ENCODE measurements around the gene IFIT2. TPM values are rescaled to one million over a fixed set of nuclear protein-coding genes. Genes with fewer than 3 reads are reported as not detected.
"Not testable (repeated sequence)": the region's sequence is repeated elsewhere in the genome, so short reads cannot be mapped to it uniquely, and the experiment has no call there.

Gene IFIT2
- total RNA-seq, 1 donor from 2014 or later: 4.9 TPM

DNA sequence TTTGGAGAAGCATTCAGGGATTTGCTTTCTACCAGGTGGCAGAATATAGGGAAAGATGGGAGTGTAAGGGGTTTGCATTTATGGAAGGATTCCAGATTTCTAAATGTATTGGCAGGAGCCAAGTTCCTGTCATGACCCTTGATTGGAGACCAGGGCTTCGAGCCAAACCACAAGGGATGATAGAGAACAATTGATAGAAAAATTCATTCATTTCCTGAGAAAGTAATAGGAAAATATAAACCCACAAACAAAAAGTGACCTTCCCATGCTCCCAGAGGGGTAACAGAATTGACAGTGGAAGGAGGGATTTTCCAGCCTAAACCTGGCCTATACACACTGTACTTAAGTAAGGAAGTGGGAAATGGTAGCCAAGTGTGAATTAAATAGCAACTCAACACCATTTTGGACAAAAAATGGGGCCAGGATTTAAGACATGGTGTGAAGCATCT lies 22.4 kb upstream of the IFIT2 start:
- H3K36me3 Mint-ChIP-seq (ENCODE audit: low read depth): no peaks in the 10 kb centered on the region
- no peaks in the 10 kb centered on the region for H3K9me3 Mint-ChIP-seq
- TF ChIP-seq CTCF (IDR thresholded peaks at IDR 0.05): no peak
- no peak overlapping the region for H3K27ac Mint-ChIP-seq
- DNase-seq (no peak), ATAC-seq (ENCODE audit: low read depth) (no peak)
- H3K4me1 Mint-ChIP-seq: peaks cover 3% of the 10 kb centered on the region
- CTCF ChIA-PET: no interaction called here
- no peak overlapping the region for H3K4me3 Mint-ChIP-seq
- H3K27me3 Mint-ChIP-seq: no peaks in the 10 kb centered on the region
- intact Hi-C loops (cut with micrococcal nuclease): no loop called here
- POLR2A ChIA-PET: no interaction called here

- H3K36me3 Mint-ChIP-seq (ENCODE audit: low read depth): no peaks in the 10 kb centered on the region
- H3K4me1 Mint-ChIP-seq: peaks cover 3% of the 10 kb centered on the region
- no peak overlapping the region for H3K27ac Mint-ChIP-seq
- CTCF ChIA-PET: no interaction called here
- no peak for TF ChIP-seq CTCF (IDR thresholded peaks at IDR 0.05)
- DNase-seq (no peak), ATAC-seq (ENCODE audit: low read depth) (no peak)
- no peak overlapping the region for H3K4me3 Mint-ChIP-seq
- POLR2A ChIA-PET: no interaction called here
- intact Hi-C loops (cut with micrococcal nuclease): no loop called here
- no peaks in the 10 kb centered on the region for H3K27me3 Mint-ChIP-seq
- H3K9me3 Mint-ChIP-seq: no peaks in the 10 kb centered on the region
Measured at GRCh38 chr10:89280508-89280907, 21.3 kb upstream of the IFIT2 start.

GRCh38 chr10:89281606-89282395 lies 20.0 kb upstream of the IFIT2 start:
- H3K27ac Mint-ChIP-seq: no peak overlapping the region
- no peak for TF ChIP-seq CTCF (IDR thresholded peaks at IDR 0.05)
- H3K36me3 Mint-ChIP-seq (ENCODE audit: low read depth): no peaks in the 10 kb centered on the region
- H3K9me3 Mint-ChIP-seq: no peaks in the 10 kb centered on the region
- POLR2A ChIA-PET: no interaction called here
- no peak for ATAC-seq (ENCODE audit: low read depth)
- CTCF ChIA-PET: no interaction called here
- H3K27me3 Mint-ChIP-seq: peaks cover 5% of the 10 kb centered on the region
- no peak overlapping the region for H3K4me3 Mint-ChIP-seq
- intact Hi-C loops (cut with micrococcal nuclease): no loop called here
- no peak for DNase-seq
- peaks cover 3% of the 10 kb centered on the region for H3K4me1 Mint-ChIP-seq

GRCh38 chr10:89283025-89283935 lies 18.6 kb upstream of the IFIT2 start:
- CTCF ChIA-PET: interaction anchor here (1.9 kb wide), 1 partner anchor 86 kb away, joined by 5 read pairs; no protein-coding TSS in a partner anchor
- ATAC-seq (ENCODE audit: low read depth): no peak
- POLR2A ChIA-PET: no interaction called here
- H3K9me3 Mint-ChIP-seq: no peaks in the 10 kb centered on the region
- peaks cover 3% of the 10 kb centered on the region for H3K4me1 Mint-ChIP-seq
- no peak for DNase-seq
- H3K27ac Mint-ChIP-seq: no peak overlapping the region
- intact Hi-C loops (cut with micrococcal nuclease): no loop called here
- peaks cover 5% of the 10 kb centered on the region for H3K27me3 Mint-ChIP-seq
- H3K4me3 Mint-ChIP-seq: no peak overlapping the region
- TF ChIP-seq CTCF (IDR thresholded peaks at IDR 0.05): no peak
- no peaks in the 10 kb centered on the region for H3K36me3 Mint-ChIP-seq (ENCODE audit: low read depth)

DNA sequence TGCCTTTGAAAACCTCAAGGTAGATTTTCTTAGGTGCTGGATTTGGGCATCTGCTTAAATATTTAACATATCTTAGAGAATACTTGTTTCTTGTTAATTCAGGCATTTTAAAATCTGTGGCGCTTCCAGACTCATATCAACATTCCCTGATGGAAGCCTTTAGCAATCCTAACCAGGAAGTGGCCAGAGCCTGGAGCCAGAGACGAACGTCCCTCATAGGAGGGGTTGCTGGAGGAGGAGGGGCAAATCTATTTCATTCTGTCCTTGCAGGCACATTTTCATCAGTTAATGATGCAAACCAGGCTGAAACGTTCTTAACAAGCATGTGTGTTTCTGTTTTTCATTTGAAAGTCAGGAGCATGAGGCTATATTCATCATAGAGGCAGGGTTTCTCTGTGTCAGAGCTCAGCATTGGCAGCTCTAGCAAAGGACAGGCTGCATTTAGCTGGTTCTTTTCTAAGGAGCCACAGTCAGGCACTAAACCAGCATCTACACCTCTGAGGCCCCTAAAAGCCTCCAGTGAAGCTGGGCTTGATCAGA lies 17.8 kb upstream of the IFIT2 start:
- Mint-ChIP-seq H3K27ac (no peak overlapping the region), H3K36me3 (ENCODE audit: low read depth) (no peaks in the 10 kb centered on the region), H3K9me3 (no peaks in the 10 kb centered on the region), H3K27me3 (peaks cover 5% of the 10 kb centered on the region), H3K4me1 (peaks cover 3% of the 10 kb centered on the region), H3K4me3 (no peak overlapping the region)
- intact Hi-C loops (cut with micrococcal nuclease): no loop called here
- ATAC-seq (ENCODE audit: low read depth): no peak
- no peak for DNase-seq
- ChIA-PET CTCF (interaction anchor here (0.6 to 1.9 kb wide), 2 partner anchors 62 to 86 kb away, joined by 3 to 5 read pairs; no protein-coding TSS in a partner anchor), POLR2A (no interaction called here)
- TF ChIP-seq CTCF (IDR thresholded peaks at IDR 0.05): no peak

- DNase-seq; H3K36me3 Mint-ChIP-seq (ENCODE audit: low read depth); H3K27me3 Mint-ChIP-seq; H3K4me3 Mint-ChIP-seq; H3K9me3 Mint-ChIP-seq; H3K27ac Mint-ChIP-seq; intact Hi-C loops (cut with micrococcal nuclease); H3K4me1 Mint-ChIP-seq; ATAC-seq (ENCODE audit: low read depth): not testable (repeated sequence)
- CTCF ChIA-PET: interaction anchor here (0.6 to 1.9 kb wide), 2 partner anchors 63 to 85 kb away, joined by 3 to 5 read pairs; no protein-coding TSS in a partner anchor
- POLR2A ChIA-PET: interaction anchor here (0.7 kb wide), 1 partner anchor 46 kb away, joined by 4 read pairs; no protein-coding TSS in a partner anchor
Measured at GRCh38 chr10:89284711-89285110, 17.1 kb upstream of the IFIT2 start.

- intact Hi-C loops (cut with micrococcal nuclease); H3K4me3 Mint-ChIP-seq; H3K27me3 Mint-ChIP-seq; CTCF ChIA-PET; H3K9me3 Mint-ChIP-seq; DNase-seq; H3K27ac Mint-ChIP-seq; H3K4me1 Mint-ChIP-seq; ATAC-seq (ENCODE audit: low read depth); H3K36me3 Mint-ChIP-seq (ENCODE audit: low read depth): not testable (repeated sequence)
- POLR2A ChIA-PET: interaction anchor here (0.7 kb wide), 1 partner anchor 46 kb away, joined by 4 read pairs; no protein-coding TSS in a partner anchor
Measured at GRCh38 chr10:89285303-89285702, 16.5 kb upstream of the IFIT2 start.

All from activated B cell treated with CpG ODN at 0.5 μM for 24 hours (primary cell).